Measurements from ENCODE around the gene VN1R5.
"Not testable (repeated sequence)": the region's sequence is repeated elsewhere in the genome, so short reads cannot be mapped to it uniquely, and the experiment has no call there.

The VN1R5 gene

DNA sequence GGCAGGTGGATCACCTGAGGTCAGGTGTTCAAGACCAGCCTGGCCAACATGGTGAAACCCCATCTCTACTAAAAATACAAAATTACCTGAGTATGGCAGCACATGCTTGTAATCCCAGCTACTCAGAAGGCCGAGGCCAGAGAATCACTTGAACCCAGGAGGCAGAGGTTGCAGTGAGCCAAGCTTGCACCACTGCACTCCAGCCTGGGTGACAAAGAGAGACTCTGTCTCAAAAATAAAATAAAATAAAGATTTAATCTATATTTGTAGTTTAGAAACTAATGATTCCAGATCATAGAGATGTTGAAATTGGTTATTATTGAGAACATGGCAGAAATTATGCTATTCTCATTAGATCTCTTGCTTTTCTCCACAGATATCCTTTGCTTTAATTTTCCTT is at the start of gene VN1R5:
TSS of gene VN1R5 (plus strand) at position 301 of the 400 bp plus-strand sequence.
- H3K27me3 ChIP-seq (ENCODE audit: insufficient read depth, low read length) = peaks cover 16% of the 10 kb centered on the region
- H3K79me2 ChIP-seq (ENCODE audit: control insufficient read depth, insufficient read depth, low read length, unreplicated experiment); H3K4me3 ChIP-seq (ENCODE audit: low read depth, low read length); H3K4me1 ChIP-seq (ENCODE audit: control insufficient read depth, insufficient read depth, low read length, unreplicated experiment); H3K27ac ChIP-seq (ENCODE audit: low read depth, low read length); H3K36me3 ChIP-seq (ENCODE audit: insufficient read depth, low read length); H2AFZ ChIP-seq (ENCODE audit: low read length, unreplicated experiment): not testable (repeated sequence)

DNA sequence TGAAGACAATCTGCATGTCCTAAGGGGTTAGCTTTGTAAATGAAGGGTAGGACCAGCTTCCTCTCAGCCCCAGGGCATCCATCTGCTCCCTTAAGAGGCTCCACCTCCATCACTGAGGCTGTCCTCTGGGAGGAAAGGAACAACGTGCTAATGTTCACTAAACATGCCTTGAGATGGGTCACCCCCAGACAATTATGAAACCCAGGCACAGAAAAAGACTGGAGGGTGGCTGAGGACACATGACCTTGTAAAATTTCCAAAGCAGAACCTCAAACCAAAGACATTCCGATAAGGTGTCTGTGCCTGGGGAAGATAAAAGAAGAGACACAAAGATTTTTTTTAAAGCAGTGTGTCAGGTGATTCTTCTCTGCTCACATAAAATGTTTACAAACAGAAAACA is 46.5 kb upstream of the VN1R5 start:
- no peak overlapping the region for H3K27ac ChIP-seq (ENCODE audit: low read depth, low read length)
- H3K4me1 ChIP-seq (ENCODE audit: control insufficient read depth, insufficient read depth, low read length, unreplicated experiment) = peaks cover 11% of the 10 kb centered on the region
- H3K4me3 ChIP-seq (ENCODE audit: low read depth, low read length) = peak overlapping the region; percentile 99
- peak overlapping the region; percentile 87 for H2AFZ ChIP-seq (ENCODE audit: low read length, unreplicated experiment)
- H3K79me2 ChIP-seq (ENCODE audit: control insufficient read depth, insufficient read depth, low read length, unreplicated experiment) = peaks cover 56% of the 10 kb centered on the region
- H3K36me3 ChIP-seq (ENCODE audit: insufficient read depth, low read length) = peaks cover 14% of the 10 kb centered on the region; the same call in 1 of the 2 replicates
- H3K27me3 ChIP-seq (ENCODE audit: insufficient read depth, low read length) = peaks cover 7% of the 10 kb centered on the region

DNA sequence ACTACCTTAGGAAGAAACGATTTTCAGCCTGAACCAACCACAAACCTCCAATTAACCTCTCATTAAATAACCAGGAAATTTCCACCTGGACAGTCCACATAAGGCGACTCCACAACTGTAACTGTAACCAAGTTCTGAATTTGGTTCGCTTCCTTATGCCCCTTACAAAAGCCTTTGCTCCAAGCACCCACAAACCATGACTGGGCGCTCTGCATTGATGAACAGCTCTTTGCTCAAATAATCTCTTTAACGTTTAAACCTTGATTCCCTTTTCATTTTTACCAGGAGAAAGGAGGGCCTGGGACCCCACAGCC is 45.9 kb upstream of the VN1R5 start:
- peaks cover 12% of the 10 kb centered on the region; the same call in 1 of the 2 replicates for H3K36me3 ChIP-seq (ENCODE audit: insufficient read depth, low read length)
- peaks cover 51% of the 10 kb centered on the region for H3K79me2 ChIP-seq (ENCODE audit: control insufficient read depth, insufficient read depth, low read length, unreplicated experiment)
- H3K4me3 ChIP-seq (ENCODE audit: low read depth, low read length) = peak overlapping the region; percentile 99
- peaks cover 13% of the 10 kb centered on the region for H3K27me3 ChIP-seq (ENCODE audit: insufficient read depth, low read length)
- peaks cover 11% of the 10 kb centered on the region for H3K4me1 ChIP-seq (ENCODE audit: control insufficient read depth, insufficient read depth, low read length, unreplicated experiment)
- H3K27ac ChIP-seq (ENCODE audit: low read depth, low read length) = peak overlapping the region; percentile 22; the same call in 1 of the 2 replicates
- H2AFZ ChIP-seq (ENCODE audit: low read length, unreplicated experiment) = peak overlapping the region; percentile 87

DNA sequence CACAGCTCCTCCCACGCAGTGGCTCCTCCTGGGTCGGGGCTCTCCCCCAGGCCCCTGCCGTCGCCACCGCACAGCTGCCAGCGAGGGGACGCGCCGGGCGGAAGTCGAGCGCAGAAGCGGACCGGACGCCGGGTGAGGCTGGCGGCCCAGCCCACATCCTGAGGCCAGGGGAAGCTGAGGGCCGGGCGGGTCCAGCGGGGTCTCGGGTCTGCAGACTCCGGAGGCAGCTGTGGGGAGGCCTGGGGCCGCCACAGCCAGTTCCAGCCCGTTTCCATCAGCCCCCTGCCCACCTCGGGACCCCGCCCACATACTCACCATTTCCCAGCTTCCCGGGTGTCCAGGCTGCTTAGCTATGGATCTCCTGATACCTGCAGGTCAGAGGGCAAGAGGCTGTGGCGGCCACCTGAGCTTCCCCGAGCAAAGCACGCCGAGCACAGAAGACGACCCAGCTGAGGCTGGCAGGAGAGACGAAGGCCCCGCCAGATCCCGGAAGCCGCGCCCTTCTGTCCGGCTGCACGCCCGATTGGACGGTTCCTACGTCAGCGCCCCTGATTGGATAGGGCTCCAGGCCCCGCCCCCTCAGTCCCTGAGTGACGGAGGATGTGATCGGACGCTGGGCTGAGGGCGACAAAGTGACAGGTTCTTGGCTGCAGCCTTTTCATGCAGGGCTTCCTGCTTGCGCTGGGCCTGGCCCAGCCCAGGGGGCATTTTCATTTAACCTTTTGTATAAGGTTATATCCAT is 45.3 kb upstream of the VN1R5 start:
- Histone ChIP-seq H3K27me3 (ENCODE audit: insufficient read depth, low read length) (peaks cover 18% of the 10 kb centered on the region), H3K4me3 (ENCODE audit: low read depth, low read length) (peak overlapping the region; percentile 99), H2AFZ (ENCODE audit: low read length, unreplicated experiment) (peak overlapping the region; percentile 87), H3K79me2 (ENCODE audit: control insufficient read depth, insufficient read depth, low read length, unreplicated experiment) (peaks cover 49% of the 10 kb centered on the region), H3K36me3 (ENCODE audit: insufficient read depth, low read length) (peaks cover 12% of the 10 kb centered on the region; the same call in 1 of the 2 replicates), H3K4me1 (ENCODE audit: control insufficient read depth, insufficient read depth, low read length, unreplicated experiment) (peaks cover 11% of the 10 kb centered on the region), H3K27ac (ENCODE audit: low read depth, low read length) (peak overlapping the region; percentile 35; the same call in 1 of the 2 replicates)

DNA sequence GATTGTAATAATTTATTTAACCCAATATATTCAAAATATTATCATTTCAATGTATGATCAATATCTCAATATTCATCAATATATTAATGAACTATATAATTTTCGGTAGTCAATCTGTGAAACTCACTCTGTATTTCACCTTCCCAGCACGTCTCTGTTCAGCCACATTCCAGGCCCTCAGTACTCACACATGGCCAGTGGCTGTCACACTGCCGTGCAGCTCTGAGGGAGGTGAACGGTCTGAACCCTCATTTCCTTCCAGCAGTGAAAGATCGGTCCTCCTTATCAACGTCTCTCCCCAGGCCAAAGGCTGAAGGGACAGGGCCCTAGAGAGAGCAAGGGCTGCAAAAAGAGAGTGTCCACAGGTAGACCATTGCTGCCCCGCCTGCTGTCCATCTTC is 44.5 kb upstream of the VN1R5 start:
- Histone ChIP-seq H2AFZ (ENCODE audit: low read length, unreplicated experiment) (no peak overlapping the region), H3K27ac (ENCODE audit: low read depth, low read length) (no peak overlapping the region), H3K36me3 (ENCODE audit: insufficient read depth, low read length) (peaks cover 8% of the 10 kb centered on the region; the same call in 1 of the 2 replicates), H3K79me2 (ENCODE audit: control insufficient read depth, insufficient read depth, low read length, unreplicated experiment) (peaks cover 42% of the 10 kb centered on the region), H3K27me3 (ENCODE audit: insufficient read depth, low read length) (peaks cover 25% of the 10 kb centered on the region), H3K4me3 (ENCODE audit: low read depth, low read length) (no peak overlapping the region), H3K4me1 (ENCODE audit: control insufficient read depth, insufficient read depth, low read length, unreplicated experiment) (peaks cover 11% of the 10 kb centered on the region)

DNA sequence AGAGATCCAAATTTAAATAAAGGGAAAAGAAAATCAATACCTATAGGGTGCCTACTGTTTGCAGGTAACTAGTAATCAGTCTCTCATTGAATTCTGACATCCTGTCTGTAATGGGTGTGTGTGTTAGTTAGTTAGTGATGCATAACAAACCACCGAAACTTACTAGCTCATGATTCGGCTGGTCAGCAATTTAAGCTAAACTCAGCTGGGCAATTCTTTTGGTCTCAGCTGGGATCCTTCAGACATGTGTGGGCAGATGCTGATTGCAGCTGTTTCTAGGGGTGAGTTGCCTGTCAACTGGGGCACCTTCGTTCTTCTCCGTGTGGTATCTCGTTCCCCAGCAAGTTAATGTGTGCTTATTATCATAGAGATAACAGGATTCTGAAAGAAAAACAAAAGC is 43.9 kb upstream of the VN1R5 start:
- Histone ChIP-seq H3K27ac (ENCODE audit: low read depth, low read length) (no peak overlapping the region), H3K4me1 (ENCODE audit: control insufficient read depth, insufficient read depth, low read length, unreplicated experiment) (peaks cover 11% of the 10 kb centered on the region), H3K36me3 (ENCODE audit: insufficient read depth, low read length) (peaks cover 6% of the 10 kb centered on the region; the same call in 1 of the 2 replicates), H3K79me2 (ENCODE audit: control insufficient read depth, insufficient read depth, low read length, unreplicated experiment) (peaks cover 36% of the 10 kb centered on the region), H3K27me3 (ENCODE audit: insufficient read depth, low read length) (peaks cover 32% of the 10 kb centered on the region), H3K4me3 (ENCODE audit: low read depth, low read length) (no peak overlapping the region), H2AFZ (ENCODE audit: low read length, unreplicated experiment) (no peak overlapping the region)

DNA sequence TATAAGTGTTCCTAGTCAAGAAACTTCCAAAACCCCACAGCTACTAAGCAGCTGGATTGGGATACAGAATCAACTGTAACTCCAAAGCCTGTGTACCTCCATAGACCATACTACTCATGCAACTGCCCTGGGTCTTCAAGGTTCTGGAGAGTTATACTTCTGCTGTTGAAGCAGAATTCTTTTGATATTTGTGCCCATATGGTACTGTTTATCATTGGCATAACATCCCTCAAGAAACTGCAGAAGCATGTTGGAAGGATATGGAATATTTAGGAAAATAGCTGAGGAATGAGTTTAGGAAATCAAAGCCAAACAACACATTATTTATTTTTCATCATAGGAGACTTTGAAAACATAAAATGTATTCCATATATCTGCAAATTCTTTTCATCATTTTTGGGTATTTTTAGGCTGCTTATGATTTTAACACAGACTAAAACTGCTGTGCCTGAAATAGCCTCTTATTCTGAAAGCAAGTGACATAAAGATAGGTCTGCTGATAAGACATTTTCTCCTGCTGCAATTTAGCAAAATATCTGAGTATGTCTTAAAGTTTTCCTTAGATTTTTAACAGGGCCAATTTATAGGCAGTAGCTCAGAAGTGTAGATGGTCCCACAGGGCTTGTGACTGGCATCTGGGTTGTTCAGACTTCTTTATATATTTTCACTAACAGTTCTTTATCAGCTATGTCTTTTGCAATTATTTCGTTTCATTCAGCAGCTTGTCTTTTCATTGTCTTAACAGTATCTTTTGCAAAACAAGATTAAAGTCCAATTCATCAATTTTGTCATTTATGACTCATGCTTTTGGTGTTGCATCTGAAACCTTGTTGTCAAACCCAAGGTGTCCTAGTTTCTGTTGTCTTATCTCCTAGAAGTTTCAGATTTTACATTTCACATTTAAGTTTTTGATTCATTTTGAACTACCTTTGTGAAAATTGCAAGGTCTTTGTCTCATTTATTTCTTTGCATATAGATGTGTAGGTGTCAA is 43.0 kb upstream of the VN1R5 start:
- Histone ChIP-seq H3K79me2 (ENCODE audit: control insufficient read depth, insufficient read depth, low read length, unreplicated experiment) (peaks cover 27% of the 10 kb centered on the region), H3K36me3 (ENCODE audit: insufficient read depth, low read length) (peaks cover 6% of the 10 kb centered on the region; the same call in 1 of the 2 replicates), H3K4me3 (ENCODE audit: low read depth, low read length) (no peak overlapping the region), H3K27ac (ENCODE audit: low read depth, low read length) (no peak overlapping the region), H3K27me3 (ENCODE audit: insufficient read depth, low read length) (peaks cover 41% of the 10 kb centered on the region), H3K4me1 (ENCODE audit: control insufficient read depth, insufficient read depth, low read length, unreplicated experiment) (peaks cover 11% of the 10 kb centered on the region), H2AFZ (ENCODE audit: low read length, unreplicated experiment) (no peak overlapping the region)

DNA sequence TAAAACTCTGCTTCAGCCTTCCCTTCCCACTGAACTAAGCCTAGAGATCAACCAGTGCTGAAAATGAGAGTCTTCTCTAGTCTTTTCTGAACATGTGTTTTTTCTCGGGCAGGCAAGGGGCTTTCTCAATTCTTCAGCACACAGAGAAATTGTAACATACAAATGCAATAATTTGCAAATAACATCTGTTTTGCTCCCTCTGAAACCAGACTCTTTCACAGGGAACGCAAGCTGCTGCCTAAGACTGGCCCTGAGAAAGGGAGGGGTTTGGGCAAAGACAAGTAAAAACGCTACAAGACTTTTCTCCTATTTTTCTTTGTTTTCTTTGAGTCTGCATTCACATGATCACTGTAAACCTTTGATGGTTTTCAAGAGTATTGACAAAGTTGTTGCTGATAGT is 39.6 kb upstream of the VN1R5 start:
- H3K27ac ChIP-seq (ENCODE audit: low read depth, low read length) = no peak overlapping the region
- H3K4me3 ChIP-seq (ENCODE audit: low read depth, low read length) = no peak overlapping the region
- no peak overlapping the region for H2AFZ ChIP-seq (ENCODE audit: low read length, unreplicated experiment)
- H3K27me3 ChIP-seq (ENCODE audit: insufficient read depth, low read length) = peaks cover 45% of the 10 kb centered on the region
- no peaks in the 10 kb centered on the region for H3K4me1 ChIP-seq (ENCODE audit: control insufficient read depth, insufficient read depth, low read length, unreplicated experiment)
- H3K36me3 ChIP-seq (ENCODE audit: insufficient read depth, low read length) = no peaks in the 10 kb centered on the region
- no peaks in the 10 kb centered on the region for H3K79me2 ChIP-seq (ENCODE audit: control insufficient read depth, insufficient read depth, low read length, unreplicated experiment)

DNA sequence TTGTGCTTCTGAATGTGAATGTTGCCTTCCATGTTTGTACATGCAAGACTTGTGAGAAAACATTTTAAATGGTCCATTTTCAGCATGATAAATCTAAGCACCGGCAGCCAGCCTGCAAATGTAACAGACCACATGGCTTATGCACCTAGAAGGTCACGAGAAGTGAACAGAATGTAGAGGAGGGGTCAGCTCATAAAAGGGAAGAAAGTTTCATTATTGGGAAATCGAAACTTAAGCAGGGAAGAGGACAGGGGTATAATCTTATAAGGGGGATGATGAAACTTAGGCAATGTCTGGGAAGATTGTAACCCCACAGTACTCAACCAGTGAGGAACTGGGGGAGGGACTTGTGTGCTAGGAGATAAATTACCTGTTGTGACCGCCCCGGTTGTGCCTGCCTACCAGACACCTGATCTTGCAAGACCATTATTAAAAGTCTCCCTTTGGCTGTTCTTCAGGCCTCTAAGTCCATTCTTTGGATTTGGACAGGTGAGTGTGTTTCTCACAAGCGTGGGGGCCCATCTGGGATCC is 37.7 kb upstream of the VN1R5 start:
- no peak overlapping the region for H3K27ac ChIP-seq (ENCODE audit: low read depth, low read length)

DNA sequence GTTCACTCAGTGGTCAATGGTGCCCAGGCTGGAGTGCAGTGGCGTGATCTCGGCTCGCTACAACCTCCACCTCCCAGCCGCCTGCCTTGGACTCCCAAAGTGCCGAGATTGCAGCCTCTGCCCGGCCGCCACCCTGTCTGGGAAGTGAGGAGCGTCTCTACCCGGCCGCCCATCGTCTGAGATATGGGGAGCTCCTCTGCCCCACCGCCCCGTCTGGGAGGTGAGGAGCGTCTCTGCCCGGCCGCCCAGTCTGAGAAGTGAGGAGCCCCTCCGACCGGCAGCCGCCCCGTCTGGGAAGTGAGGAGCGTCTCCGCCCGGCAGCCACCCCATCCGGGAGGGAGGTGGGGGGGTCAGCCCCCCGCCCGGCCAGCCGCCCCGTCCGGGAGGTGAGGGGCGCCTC is 35.6 kb upstream of the VN1R5 start:
- not testable (repeated sequence) for H3K4me3 ChIP-seq (ENCODE audit: low read depth, low read length); H3K79me2 ChIP-seq (ENCODE audit: control insufficient read depth, insufficient read depth, low read length, unreplicated experiment); H3K36me3 ChIP-seq (ENCODE audit: insufficient read depth, low read length); H3K4me1 ChIP-seq (ENCODE audit: control insufficient read depth, insufficient read depth, low read length, unreplicated experiment); H3K27ac ChIP-seq (ENCODE audit: low read depth, low read length); H2AFZ ChIP-seq (ENCODE audit: low read length, unreplicated experiment)
- peaks cover 53% of the 10 kb centered on the region for H3K27me3 ChIP-seq (ENCODE audit: insufficient read depth, low read length)

More for the DNA sequence above, 37.7 kb upstream of the VN1R5 start:
- peaks cover 60% of the 10 kb centered on the region for H3K27me3 ChIP-seq (ENCODE audit: insufficient read depth, low read length)
- H3K4me3 ChIP-seq (ENCODE audit: low read depth, low read length) = no peak overlapping the region
- H3K4me1 ChIP-seq (ENCODE audit: control insufficient read depth, insufficient read depth, low read length, unreplicated experiment) = no peaks in the 10 kb centered on the region
- H3K79me2 ChIP-seq (ENCODE audit: control insufficient read depth, insufficient read depth, low read length, unreplicated experiment) = no peaks in the 10 kb centered on the region
- H2AFZ ChIP-seq (ENCODE audit: low read length, unreplicated experiment) = no peak overlapping the region
- H3K36me3 ChIP-seq (ENCODE audit: insufficient read depth, low read length) = no peaks in the 10 kb centered on the region

Data from ACC112 (cell line).